ENCODE data around the gene CD14.

GRCh38 chr5:140664359-140665119 is 31.6 kb upstream of the CD14 start, which contains the start of gene WDR55:
- TF ChIP-seq POLR2A (IDR thresholded peaks at IDR 0.05) (peak; percentile 76 to 90), CTCF (IDR thresholded peaks at IDR 0.05) (no peak)

Measured in Peyer's patch (tissue), 4 donors.